RWPE1 (cell line): ENCODE results near the gene PTGDS.
A peak's percentile ranks its signal among the peaks of the same experiment; 100 is the strongest.

Experiments used
- CTCF ChIA-PET: fragments of 350-600 bp; sonication (Branson Sonifier 250); formaldehyde crosslinking; extraction: SDS; loops from one replicate; lab custom pipeline; 2021; lab: Yijun Ruan, JAX
- POLR2A ChIA-PET: fragments of 400-600 bp; formaldehyde crosslinking; extraction: SDS; loops from one replicate; lab custom pipeline; 2020; ENCODE audit warnings: antibody characterized with exemption; ENCODE audit not compliant: low non-redundant PET; lab: Yijun Ruan, JAX
- DNase-seq: peaks from one replicate; pipeline ENCODE4 v3.0.0; 2012; ENCODE audit warnings: low spot score
- H3K27ac ChIP-seq: fragments of 450-650 bp; 2 replicates; pipeline ENCODE4 v1.5.1; 2017
- CTCF ChIP-seq: fragments of 450-650 bp; conservative IDR thresholded peaks from 2 replicates; pipeline ENCODE4 v1.5.1; 2017; ENCODE audit warnings: low read depth, mild to moderate bottlenecking

Gene PTGDS

DNA sequence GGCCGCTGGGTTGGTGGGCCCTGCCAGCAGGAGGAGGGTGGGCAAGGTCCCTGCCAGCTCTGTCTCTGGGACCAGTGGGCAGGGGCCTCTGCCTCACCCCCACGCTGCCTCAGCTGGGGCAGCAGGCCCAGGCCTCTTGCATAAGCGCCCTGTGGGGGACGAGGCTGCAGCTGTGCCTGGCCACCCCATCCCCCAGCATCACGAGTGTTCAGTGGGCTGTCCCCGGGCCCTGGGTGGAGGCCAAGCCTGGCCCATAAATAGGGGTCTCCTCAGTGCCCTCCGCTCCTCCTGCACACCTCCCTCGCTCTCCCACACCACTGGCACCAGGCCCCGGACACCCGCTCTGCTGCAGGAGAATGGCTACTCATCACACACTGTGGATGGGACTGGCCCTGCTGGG is at the start of gene PTGDS:
Gene PTGDS (plus strand): TSS at position 282 of the 400 bp plus-strand sequence. CDS start 75 bp downstream, at position 357.
- TF ChIP-seq CTCF = no peak
- no peak for DNase-seq
- H3K27ac ChIP-seq = peak within 1 kb of the TSS; percentile 80
- POLR2A ChIA-PET = no interaction called here
- CTCF ChIA-PET = interaction anchor here (1.0 kb wide), 1 partner anchor 12 kb away, joined by 3 read pairs; no protein-coding TSS in a partner anchor

GRCh38 chr9:136928591-136928990 is 48.7 kb upstream of the PTGDS start:
- ChIA-PET POLR2A (interaction anchor here (0.6 kb wide), 1 partner anchor 22 kb away, joined by 8 read pairs; no protein-coding TSS in a partner anchor), CTCF (interaction anchor here (0.7 kb wide), 1 partner anchor 251 kb away, joined by 3 read pairs; no protein-coding TSS in a partner anchor)
- H3K27ac ChIP-seq = peak overlapping the region; percentile 45
- no peak for TF ChIP-seq CTCF
- no peak for DNase-seq

DNA sequence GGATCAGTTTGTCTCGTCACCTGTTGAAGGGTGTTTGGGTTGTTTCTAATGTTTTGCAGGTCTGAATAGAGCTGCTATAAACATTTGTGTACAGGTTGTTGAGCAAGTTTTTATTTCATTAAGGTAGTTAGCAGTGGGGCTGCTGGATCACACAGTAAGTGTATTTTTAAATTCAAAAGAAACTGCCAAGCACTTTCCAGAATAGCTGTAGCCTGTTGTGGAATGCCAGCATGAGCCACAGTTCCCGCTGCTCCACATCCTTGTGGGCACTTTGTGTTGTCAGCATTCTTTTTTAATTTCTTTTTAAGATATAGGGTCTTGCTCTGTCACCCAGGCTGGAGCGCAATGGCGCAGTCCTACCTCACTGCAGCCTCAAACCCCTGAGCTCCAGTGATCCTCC is 47.3 kb upstream of the PTGDS start:
- TF ChIP-seq CTCF = no peak
- ChIA-PET POLR2A (interaction anchor here (0.6 kb wide), 1 partner anchor 13 kb away, joined by 6 read pairs; no protein-coding TSS in a partner anchor), CTCF (interaction anchor here (0.7 to 1.4 kb wide), 4 partner anchors 10 to 100 kb away, joined by 3 to 6 read pairs (median 4); partner anchors contain the start of gene FBXW5)
- no peak for DNase-seq
- H3K27ac ChIP-seq = no peak overlapping the region

DNA sequence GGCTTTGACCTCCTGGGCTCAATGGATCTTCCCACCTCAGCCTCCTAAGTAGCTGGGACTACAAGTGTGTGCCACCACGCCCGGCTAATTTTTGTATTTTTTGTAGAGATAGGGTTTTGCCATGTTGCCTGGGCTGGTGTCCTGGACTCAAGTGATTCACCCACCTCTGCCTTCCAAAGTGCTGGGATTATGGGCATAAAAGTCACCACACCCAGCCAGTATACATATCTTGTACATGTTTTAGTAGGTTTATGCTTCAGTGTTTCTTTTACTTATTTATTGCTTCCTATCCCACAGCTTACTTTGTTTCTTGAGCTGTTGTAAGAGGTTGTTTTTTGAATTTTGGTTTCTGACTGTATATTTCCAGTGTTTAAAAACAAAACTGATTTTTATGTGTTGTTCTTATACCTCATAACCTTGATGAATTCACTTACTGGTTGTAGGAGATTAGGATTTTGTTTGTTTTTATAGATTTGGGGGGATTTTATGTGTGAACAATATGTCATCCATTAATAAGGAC is 45.6 kb upstream of the PTGDS start:
- no peak for TF ChIP-seq CTCF
- POLR2A ChIA-PET = no interaction called here
- no peak overlapping the region for H3K27ac ChIP-seq
- CTCF ChIA-PET = no interaction called here
- no peak for DNase-seq

- TF ChIP-seq CTCF = no peak
- no peak overlapping the region for H3K27ac ChIP-seq
- ChIA-PET POLR2A (no interaction called here), CTCF (no interaction called here)
- DNase-seq = no peak
These were observed 43.0 kb upstream of the PTGDS start for GRCh38 chr9:136934277-136934676.

DNA sequence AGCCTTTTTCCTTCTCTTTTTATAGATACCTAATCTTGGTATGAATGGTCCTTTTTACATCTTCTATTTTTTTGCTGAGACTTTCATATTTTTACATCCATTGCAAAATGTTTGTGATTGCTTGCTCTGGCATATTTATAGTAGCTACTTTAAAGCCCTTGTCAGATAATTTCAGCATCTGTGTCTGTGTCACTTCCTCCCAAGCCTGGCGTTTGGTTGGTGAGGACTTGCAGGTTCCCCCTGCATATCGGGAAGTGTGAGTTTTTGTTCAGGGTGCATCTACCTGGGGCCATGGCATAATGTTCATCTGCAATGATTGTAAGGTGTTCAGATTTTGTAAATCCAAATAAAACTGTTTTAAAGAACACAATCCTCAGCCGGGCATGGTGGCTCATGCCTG is 41.7 kb upstream of the PTGDS start:
- no peak for TF ChIP-seq CTCF
- ChIA-PET CTCF (no interaction called here), POLR2A (no interaction called here)
- H3K27ac ChIP-seq = 0 out of 2 replicates have a peak overlapping the region, but pooled peaks have one; percentile 6
- no peak for DNase-seq
